K562 (cell line): ENCODE results near the gene LY6G6D. TPM values are rescaled to one million over a fixed set of nuclear protein-coding genes. Genes with fewer than 3 reads are reported as not detected.
A peak's percentile ranks its signal among the peaks of the same experiment; 100 is the strongest.

Source experiments
- CBFB ChIP-seq: sonication (generic); formaldehyde crosslinking; IDR thresholded peaks from 2 replicates; pipeline ENCODE4 v1.4.0; 2020; ENCODE audit warnings: mild to moderate bottlenecking, missing genetic modification reagents
- CHD4 ChIP-seq: fragments of 200-600 bp; sonication (generic); IDR thresholded peaks from 3 replicates; pipeline ENCODE4 v1.6.1; 2012; ENCODE audit warnings: low read depth, mild to moderate bottlenecking, mixed read lengths, low read length, inconsistent platforms; ENCODE audit not compliant: insufficient read depth, insufficient replicate concordance, poor library complexity, severe bottlenecking
- DLX4 ChIP-seq: fragments of 250-450 bp; sonication (Bioruptor Pico); IDR thresholded peaks from 2 replicates; pipeline ENCODE4 v1.6.1; 2021; ENCODE audit warnings: mild to moderate bottlenecking
- FOXM1 ChIP-seq, 2 experiments: fragments of 450-650 bp in 1 of 2; sonication (generic) in 1 of 2; formaldehyde crosslinking in 1 of 2; IDR thresholded peaks; 2 replicates each; pipeline versions ENCODE4 v1.6.1 to v1.9.0; 2017 to 2022; ENCODE audit warnings: low read depth in 2 of 2, mild to moderate bottlenecking in 2 of 2, missing genetic modification reagents in 1 of 2, moderate library complexity in 1 of 2
- FOXP4 ChIP-seq: sonication (generic); formaldehyde crosslinking; IDR thresholded peaks from 2 replicates; pipeline ENCODE4 v1.8.0; 2022; ENCODE audit warnings: mild to moderate bottlenecking, missing genetic modification reagents, borderline replicate concordance
- MYC ChIP-seq, 2 experiments: fragments of 250-450 bp in 1 of 2; sonication (Bioruptor Pico) in 1 of 2; IDR thresholded peaks; 2 replicates each; pipeline versions ENCODE4 v1.5.1 to v1.6.1; 2012 to 2021; ENCODE audit warnings: low read depth in 2 of 2, borderline replicate concordance in 1 of 2, improper control_type of control experiment in 1 of 2, low read length in 1 of 2, mild to moderate bottlenecking in 1 of 2, moderate library complexity in 1 of 2
- RB1 ChIP-seq: fragments of 450-650 bp; IDR thresholded peaks from 2 replicates; pipeline ENCODE4 v1.6.1; 2017; ENCODE audit warnings: low read depth, mild to moderate bottlenecking
- RREB1 ChIP-seq: fragments of 250-450 bp; sonication (Bioruptor Pico); IDR thresholded peaks from 2 replicates; pipeline ENCODE4 v1.4.0; 2020
- SMAD3 ChIP-seq: fragments of 450-650 bp; formaldehyde crosslinking; conservative IDR thresholded peaks from 2 replicates; pipeline ENCODE4 v1.4.0; 2020; ENCODE audit warnings: mild to moderate bottlenecking
- SPI1 ChIP-seq: IDR thresholded peaks from 2 replicates; pipeline ENCODE4 v1.6.1; 2011; ENCODE audit warnings: low read depth, low read length, control low read depth, borderline replicate concordance
- SRF ChIP-seq, 2 experiments: fragments of 250-450, 450-650 bp in 1 of 2; sonication (Bioruptor Pico) in 1 of 2; sonication (generic) in 1 of 2; formaldehyde crosslinking; IDR thresholded peaks; 2 replicates each; pipeline versions ENCODE4 v1.5.0 to v1.5.1; 2020 to 2022; ENCODE audit warnings: mild to moderate bottlenecking in 1 of 2, missing genetic modification reagents in 1 of 2
- USF2 ChIP-seq: sonication (generic); formaldehyde crosslinking; IDR thresholded peaks from 2 replicates; pipeline ENCODE4 v1.5.0; 2020; ENCODE audit warnings: missing genetic modification reagents
- ZBTB17 ChIP-seq: fragments of 450-650 bp; formaldehyde crosslinking; IDR thresholded peaks from 2 replicates; pipeline ENCODE4 v1.4.0; 2020; ENCODE audit warnings: mild to moderate bottlenecking
- ZNF311 ChIP-seq: fragments of 250-450 bp; sonication (Bioruptor Pico); IDR thresholded peaks from 2 replicates; pipeline ENCODE4 v1.4.0; 2020; ENCODE audit warnings: mild to moderate bottlenecking, moderate library complexity
- ZNF444 ChIP-seq: fragments of 250-450 bp; sonication (Bioruptor Pico); IDR thresholded peaks from 2 replicates; pipeline ENCODE4 v1.4.0; 2020; ENCODE audit warnings: mild to moderate bottlenecking, moderate library complexity
- ZSCAN32 ChIP-seq: fragments of 450-650 bp; formaldehyde crosslinking; IDR thresholded peaks from 2 replicates; pipeline ENCODE4 v1.4.0; 2020; ENCODE audit warnings: mild to moderate bottlenecking, moderate library complexity
- ZZZ3 ChIP-seq: fragments of 450-650 bp; IDR thresholded peaks from 2 replicates; pipeline ENCODE4 v1.6.1; 2016; ENCODE audit warnings: antibody characterized with exemption, mild to moderate bottlenecking, moderate library complexity
- polyA plus RNA-seq, 8 experiments: library from polyadenylated mRNA; depleted of rRNA in 4 of 8; stranded (reverse) in 5 of 8; unstranded in 3 of 8; fragments of >200 nt; fragmentation: Nextera tagmentation in 2 of 8; fragmentation: Illumina TruSeq in 1 of 8; extraction: Ambion mirVana in 2 of 8; extraction: Trizol in 1 of 8; gene quantifications; 2 replicates each; pipeline versions ENCODE4 v1.2.1 to v1.2.3, GENCODE V29; 2011 to 2014; ENCODE audit warnings: inconsistent platforms in 1 of 8, missing spikeins in 1 of 8
- total RNA-seq, 7 experiments: library from RNA; depleted of rRNA in 6 of 7; stranded (reverse); fragments of >200 nt in 6 of 7; fragmentation: Illumina TruSeq in 2 of 7; extraction: Trizol in 2 of 7; gene quantifications; 2 replicates each; pipeline versions ENCODE4 v1.2.1 to v1.2.3, GENCODE V29; 2011 to 2021; ENCODE audit warnings: low replicate concordance in 1 of 7

The LY6G6D gene
- total and polyA plus RNA-seq, 9 of the 15 experiments (the other 6 are each of a cell fraction or from before 2014, with no cell fraction given) = 0.30 to 0.38 TPM; not detected in 7

- TF ChIP-seq RREB1 (peak; percentile 62; the same call in 1 of the 2 replicates), ZNF444 (CRISPR knock-in tag) (no peak), RB1 (no peak), SPI1 (peak; percentile 44; the same call in 1 of the 2 replicates), ZZZ3 (no peak), SMAD3 (0 out of 2 replicates have a peak, but pooled peaks have one; percentile 3), ZSCAN32 (0 out of 2 replicates have a peak, but pooled peaks have one; percentile 25), USF2 (no peak), ZBTB17 (peak; percentile 62), SRF (CRISPR knock-in tag; IDR thresholded peaks at IDR 0.05) (0 out of 4 replicates have a peak, but pooled peaks of 1 of the 2 experiments have one; percentile 24), CBFB (CRISPR knock-in tag) (0 out of 2 replicates have a peak, but pooled peaks have one; percentile 81), MYC (IDR thresholded peaks at IDR 0.05; ENCODE audit: low read depth, low read length) (no peak), MYC (CRISPR knock-in tag; IDR thresholded peaks at IDR 0.05; ENCODE audit: borderline replicate concordance, low read depth) (peak; percentile 74; the same call in 1 of the 2 replicates), FOXP4 (CRISPR knock-in tag) (peak; percentile 78; the same call in 1 of the 2 replicates), CHD4 (peak; percentile 90), DLX4 (CRISPR knock-in tag) (no peak), FOXM1 (IDR thresholded peaks at IDR 0.05; ENCODE audit: low read depth) (no peak), FOXM1 (CRISPR knock-in tag; IDR thresholded peaks at IDR 0.05; ENCODE audit: low read depth) (0 out of 2 replicates have a peak, but pooled peaks have one; percentile 2), ZNF311 (0 out of 2 replicates have a peak, but pooled peaks have one; percentile 26)
Measured at GRCh38 chr6:31736768-31737314, 21.7 kb downstream of the LY6G6D start (continued).
